Colon (tissue), 2 donors: Measurements from ENCODE around the gene SYCP2.

Experiments
- FAIRE-seq: peaks from 2 replicates; lab custom pipeline; 2012; peaks lifted over from hg19 to GRCh38; lab: Jason Lieb, UNC
- donor health status: control.
- donor health status: control.

The SYCP2 gene

DNA sequence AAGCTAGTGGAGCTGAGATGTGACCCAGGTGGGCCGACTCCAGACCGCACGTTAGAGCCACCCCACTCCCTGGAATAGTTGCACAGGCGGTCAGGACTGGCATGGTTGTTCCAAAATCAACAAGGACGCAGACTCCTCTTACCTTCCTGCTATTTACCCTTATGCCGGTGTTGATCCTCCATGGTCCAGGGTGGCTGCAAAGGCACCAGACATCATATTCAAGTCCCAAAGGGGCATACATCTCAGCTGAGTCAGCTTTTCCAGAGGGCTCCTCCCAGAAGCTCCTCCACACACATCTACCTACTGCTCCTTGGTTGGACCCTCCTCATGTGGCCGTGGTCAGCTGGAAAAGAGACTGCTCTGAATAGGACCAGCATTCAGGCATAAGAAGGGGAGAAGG is 112.2 kb downstream of the SYCP2 start:
- FAIRE-seq, result no peak

DNA sequence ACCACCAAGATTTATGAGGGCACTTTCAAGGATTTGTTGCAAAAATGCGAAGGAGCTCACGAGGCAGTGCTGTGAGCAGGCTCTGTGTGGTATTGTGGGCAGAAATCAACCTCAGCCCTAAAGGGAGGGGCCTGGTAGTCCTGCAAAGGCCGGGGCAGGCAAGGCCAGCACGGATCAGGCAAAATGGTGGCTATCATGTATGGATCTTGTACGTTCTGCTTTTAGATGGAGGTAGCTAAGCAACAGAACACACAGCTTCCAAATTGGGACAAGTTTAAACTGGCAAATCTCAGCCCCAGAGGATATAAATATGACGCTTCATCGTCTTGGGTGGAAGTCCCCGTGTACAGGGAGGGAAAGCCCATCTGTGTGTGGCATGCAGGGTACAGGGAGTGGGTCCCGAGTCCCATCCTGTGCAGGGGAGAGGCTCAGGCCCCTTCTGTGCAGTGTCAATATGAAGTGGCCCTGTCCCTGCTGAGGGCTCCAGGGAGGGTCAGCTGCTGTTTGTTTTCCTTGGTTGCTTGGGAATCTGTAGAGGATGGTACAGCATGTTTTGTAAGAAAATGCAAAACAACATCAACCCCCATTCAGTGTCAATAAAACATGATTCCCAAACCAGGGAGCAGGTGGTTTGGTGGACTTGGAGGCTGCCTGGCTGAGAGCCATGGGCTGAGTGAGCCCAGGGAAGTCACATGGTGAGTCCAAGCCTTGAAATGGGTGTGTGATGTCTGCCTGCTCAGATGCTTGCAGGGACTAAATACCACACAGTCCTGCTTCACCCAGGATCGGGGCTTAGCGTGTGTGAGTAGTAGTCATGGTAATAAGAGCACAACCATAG is 113.0 kb downstream of the SYCP2 start:
- FAIRE-seq, result no peak

DNA sequence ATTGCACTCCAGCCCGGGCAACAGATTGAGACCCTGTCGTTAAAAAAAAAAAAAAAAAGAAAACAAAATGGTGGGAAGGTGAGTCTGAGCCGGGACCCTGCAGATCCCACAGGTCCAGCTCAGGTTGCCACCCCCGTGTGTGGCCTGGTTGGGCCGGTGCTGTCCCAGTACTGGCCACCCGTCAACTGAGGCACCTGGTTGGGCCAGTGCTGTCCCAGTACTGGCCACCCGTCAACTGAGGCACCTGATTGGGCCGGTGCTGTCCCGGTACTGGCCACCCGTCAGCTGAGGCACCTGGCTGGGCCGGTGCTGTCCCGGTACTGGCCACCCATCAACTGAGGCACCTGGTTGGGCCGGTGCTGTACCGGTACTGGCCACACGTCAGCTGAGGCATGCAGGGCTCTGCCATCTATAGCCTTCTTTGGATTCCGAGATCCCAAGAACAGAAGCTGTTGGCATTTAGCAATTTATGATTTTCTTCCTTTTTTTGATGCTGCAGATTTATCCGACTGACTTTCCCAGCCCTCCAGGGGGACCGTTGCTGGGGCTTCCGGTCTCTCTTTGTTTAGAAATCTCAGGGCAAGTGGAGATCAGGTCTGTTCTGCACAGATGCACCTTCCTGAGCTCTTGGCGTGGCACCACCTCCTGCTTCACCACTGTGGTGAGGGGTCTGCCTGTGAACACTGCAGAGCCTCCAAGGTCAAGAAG is 113.8 kb downstream of the SYCP2 start:
- no peak for FAIRE-seq

DNA sequence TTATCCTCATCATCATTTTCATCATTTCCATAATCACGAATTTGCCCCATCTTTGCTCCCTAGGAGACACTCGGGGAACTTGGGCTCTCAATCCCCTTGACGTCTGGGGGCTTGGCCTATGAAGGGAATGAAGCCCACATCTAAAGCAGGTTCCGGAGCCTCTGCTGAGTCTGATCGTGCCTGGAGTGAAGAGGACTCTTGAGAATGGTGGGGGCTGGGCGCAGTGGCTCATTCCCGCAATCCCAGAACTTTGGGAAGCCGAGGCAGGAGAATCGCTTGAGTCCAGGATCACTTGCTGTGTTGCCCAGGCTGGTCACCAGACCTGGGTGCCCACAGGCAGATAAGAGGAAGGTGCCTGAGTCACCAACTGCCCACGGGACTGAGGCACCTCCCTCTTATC is 114.5 kb downstream of the SYCP2 start:
- no peak for FAIRE-seq

DNA sequence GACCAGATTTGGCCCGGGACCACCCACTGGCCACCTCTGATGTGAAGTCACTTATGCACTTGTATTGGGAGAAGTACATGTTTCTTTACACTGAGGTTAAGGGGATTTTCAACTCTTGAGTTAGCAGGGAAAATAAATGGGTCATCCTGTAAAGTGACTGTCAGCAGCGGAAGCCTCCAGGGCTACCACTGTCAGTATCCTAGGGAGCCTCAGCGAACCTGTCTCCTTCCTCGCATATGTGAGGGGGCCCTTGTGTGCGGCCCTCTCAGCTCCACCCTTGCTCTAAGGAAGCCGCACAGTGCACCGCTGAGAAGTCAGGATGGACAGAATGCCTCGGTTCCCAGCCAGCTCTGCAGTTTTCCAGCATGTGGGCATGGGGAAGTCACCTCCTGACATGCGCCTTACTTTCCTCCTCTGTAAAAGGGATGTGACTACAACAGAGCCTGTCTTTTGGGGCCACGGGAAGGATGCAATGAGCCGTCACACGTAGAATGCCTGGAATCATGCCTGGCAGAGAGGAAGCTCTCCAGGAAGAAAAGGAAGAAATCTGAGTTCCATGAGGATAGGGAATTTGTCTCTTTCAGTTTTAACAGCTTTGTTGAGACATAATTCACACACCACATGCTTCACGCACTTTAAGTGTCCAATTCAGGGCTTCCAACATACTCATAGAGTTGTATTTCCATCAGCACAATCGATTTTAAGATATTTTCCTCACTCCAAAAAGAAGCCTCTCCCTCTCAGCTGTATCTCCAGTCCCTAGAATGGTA is 115.4 kb downstream of the SYCP2 start:
- FAIRE-seq, result no peak

DNA sequence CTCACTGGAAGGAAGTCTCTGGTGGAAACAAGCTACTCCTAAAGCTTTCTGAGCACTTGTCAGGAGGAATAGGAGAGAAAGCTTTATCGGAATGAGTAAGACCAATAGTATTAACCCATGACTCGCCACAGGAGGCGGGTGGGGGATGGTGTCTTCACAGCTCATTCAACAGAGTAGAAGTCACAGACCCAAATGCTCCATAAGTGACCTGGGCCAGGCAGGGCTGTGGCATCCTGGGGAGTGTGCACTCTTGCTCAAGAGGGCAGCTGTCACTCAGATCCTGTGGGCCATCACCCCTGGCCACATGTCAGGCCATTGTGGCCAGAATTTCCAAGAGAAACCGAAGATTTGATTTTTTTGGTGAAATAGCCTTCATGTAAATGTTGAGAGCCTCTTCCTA is 116.0 kb downstream of the SYCP2 start:
- FAIRE-seq, result no peak

DNA sequence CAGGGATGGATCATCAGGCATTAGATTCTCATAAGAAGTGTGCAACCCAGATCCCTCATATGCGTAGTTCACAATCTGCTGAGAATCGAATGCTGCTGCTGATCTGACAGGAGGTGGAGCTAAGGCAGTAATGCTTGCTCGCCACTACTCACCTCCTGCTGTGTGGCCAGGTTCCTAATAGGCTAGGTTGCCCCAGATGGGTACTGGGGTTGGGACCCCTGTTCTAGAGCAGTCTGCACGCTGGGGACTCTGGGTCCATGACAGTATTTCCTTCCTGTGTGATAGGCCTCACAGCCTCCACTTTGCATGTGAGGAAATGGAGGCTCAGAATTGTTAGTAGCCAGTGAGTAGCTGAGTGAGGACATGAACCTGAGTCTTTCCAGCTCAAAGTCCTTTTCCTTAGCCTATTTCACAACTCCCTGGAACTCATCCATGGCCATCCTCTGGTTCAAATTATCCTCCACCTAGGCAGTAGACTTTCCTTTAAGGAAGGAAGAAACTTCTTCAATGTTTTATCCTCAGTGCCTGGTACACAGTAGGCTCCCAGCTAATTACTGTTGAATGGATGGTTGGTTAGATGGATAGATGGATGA is 117.2 kb downstream of the SYCP2 start:
- no peak for FAIRE-seq

DNA sequence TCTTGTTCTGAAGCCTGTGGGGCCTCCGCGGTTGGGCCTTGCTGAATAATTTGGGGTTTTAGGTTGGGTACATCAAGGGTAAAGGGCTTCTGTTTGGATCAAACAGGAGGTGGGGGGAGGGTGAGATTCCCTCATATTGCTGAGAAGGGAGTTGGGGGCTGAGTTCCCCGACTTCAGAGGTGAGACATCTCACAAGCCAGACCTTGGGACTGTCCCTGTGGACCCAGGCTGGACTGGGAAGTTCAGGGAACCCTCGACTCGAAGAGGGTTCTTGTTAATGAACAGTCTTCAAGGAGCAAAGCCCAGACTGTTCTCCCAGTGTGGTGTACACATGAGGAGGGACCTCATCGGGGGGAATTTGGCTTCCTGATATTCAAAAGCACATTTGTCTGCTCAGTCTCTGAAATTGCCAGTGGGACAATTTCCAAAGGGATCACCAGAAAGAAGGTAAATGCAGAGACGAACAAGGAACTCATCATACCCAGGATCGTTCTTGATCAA is 118.5 kb downstream of the SYCP2 start:
- FAIRE-seq, result no peak

DNA sequence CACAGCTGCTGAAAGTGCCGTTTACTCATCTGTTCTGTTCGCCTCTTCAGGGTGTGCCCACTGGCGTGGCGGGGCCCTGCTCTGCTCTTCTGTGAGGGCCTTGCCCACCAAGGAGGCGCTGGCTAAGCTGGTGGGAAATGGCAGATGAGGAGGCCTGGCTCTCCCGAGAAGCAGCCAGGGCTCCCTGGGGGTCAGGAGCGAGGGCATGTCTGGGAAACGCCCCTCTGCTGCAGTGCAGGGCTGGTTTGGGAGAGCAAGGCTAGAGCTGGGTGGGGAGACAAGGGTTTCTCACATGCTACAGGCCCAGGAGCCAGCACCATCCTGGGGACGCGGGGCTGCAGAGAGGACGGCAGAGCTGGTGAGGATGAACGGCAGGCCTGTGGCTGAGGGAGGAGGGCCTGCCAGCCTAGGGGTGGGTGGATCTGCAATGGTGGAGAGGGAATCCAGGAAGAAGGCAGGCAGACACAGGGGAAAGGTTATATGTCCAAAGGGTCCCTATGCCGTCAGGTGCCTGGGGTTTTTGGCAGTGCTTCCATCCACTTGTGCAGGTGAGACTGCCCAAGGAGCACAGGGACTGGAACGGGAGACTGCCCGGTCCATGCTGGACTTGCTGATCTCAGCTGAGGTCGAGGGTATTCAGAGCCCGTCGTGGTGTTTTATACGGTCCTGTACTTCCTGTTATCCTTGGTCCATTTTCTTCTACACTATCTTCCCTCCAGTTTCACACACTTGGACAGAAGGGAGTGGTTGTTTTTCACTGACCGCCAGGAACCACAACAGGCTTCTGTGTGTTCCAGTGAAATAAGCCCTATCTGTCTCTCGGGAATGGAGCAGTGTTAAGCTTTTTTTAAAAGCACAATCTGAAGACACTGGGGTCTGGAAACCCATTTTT is 119.2 kb downstream of the SYCP2 start:
- FAIRE-seq, result no peak
